ENCODE results near the gene WDFY2. TPM values are rescaled to one million over a fixed set of nuclear protein-coding genes. Genes with fewer than 3 reads are reported as not detected.

The WDFY2 gene
- total RNA-seq, 1 donor: 11.9 TPM

DNA sequence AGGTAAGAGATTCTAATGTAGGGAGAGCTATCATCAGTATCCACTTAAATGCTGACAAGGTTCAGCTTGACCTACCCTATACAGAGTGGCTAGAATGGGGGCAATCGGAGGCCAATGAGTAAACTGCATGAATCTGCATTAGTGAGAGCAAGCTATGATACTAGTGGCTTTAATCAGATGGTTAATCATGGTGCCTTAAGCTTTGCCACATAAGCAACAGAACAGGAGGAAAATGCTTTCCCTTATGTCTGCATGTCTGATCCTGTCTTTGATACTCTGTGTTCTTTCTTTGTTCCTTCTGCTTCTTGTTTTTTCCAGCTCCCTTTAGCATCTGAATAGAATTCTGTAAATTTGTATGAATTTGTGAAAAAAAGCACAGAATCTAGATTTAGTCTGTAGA, 91.1 kb downstream of the WDFY2 start:
- no peak for DNase-seq (ENCODE audit: insufficient read length, low spot score, missing footprints)
- peaks cover 13% of the 10 kb centered on the region for H3K4me1 ChIP-seq (ENCODE audit: insufficient read depth, low read length)
- no peak overlapping the region for H3K27ac ChIP-seq (ENCODE audit: low read depth, low read length)
- TF ChIP-seq, protein P1, sequence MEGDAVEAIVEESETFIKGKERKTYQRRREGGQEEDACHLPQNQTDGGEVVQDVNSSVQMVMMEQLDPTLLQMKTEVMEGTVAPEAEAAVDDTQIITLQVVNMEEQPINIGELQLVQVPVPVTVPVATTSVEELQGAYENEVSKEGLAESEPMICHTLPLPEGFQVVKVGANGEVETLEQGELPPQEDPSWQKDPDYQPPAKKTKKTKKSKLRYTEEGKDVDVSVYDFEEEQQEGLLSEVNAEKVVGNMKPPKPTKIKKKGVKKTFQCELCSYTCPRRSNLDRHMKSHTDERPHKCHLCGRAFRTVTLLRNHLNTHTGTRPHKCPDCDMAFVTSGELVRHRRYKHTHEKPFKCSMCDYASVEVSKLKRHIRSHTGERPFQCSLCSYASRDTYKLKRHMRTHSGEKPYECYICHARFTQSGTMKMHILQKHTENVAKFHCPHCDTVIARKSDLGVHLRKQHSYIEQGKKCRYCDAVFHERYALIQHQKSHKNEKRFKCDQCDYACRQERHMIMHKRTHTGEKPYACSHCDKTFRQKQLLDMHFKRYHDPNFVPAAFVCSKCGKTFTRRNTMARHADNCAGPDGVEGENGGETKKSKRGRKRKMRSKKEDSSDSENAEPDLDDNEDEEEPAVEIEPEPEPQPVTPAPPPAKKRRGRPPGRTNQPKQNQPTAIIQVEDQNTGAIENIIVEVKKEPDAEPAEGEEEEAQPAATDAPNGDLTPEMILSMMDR (IDR thresholded peaks at IDR 0.05; ENCODE audit: extremely low read depth, low read depth, low read length): no peak
- no peaks in the 10 kb centered on the region for H3K36me3 ChIP-seq (ENCODE audit: insufficient read depth, low read length)
- H3K4me2 ChIP-seq (ENCODE audit: insufficient read depth, low read length): no peak overlapping the region
- H2AFZ ChIP-seq (ENCODE audit: low read length): no peak overlapping the region
- H3K9me3 ChIP-seq (ENCODE audit: low read depth, low read length): no peaks in the 10 kb centered on the region
- H3K4me3 ChIP-seq (ENCODE audit: insufficient read depth, low read length): no peak overlapping the region
- no peaks in the 10 kb centered on the region for H4K20me1 ChIP-seq (ENCODE audit: insufficient read depth, low read length)
- peaks cover 90% of the 10 kb centered on the region for H3K79me2 ChIP-seq (ENCODE audit: insufficient read depth, low read length)
- no peaks in the 10 kb centered on the region for H3K27me3 ChIP-seq (ENCODE audit: insufficient read depth, low read length)

DNA sequence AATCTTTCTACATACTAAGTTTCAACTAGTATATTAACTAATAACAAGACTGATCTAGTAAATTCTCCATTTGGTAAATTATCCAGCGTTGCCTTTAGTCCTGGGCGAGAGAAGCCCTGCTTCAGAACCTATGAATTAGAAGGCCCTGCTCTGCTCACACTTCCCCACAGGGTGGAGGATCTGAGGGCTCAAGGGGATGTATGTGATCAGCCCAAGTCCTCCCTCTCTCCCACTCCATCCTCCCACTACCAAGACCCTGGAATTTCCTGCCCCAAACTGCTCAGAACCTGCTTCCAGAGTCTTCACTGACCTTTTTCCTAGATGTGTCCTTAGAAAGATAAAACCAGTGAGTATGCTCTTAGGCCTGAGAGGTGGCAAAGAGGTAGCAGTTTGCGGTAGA, 91.6 kb downstream of the WDFY2 start:
- Histone ChIP-seq H3K36me3 (ENCODE audit: insufficient read depth, low read length) (no peaks in the 10 kb centered on the region), H3K27ac (ENCODE audit: low read depth, low read length) (no peak overlapping the region), H2AFZ (ENCODE audit: low read length) (no peak overlapping the region), H3K79me2 (ENCODE audit: insufficient read depth, low read length) (peaks cover 87% of the 10 kb centered on the region), H3K9me3 (ENCODE audit: low read depth, low read length) (no peaks in the 10 kb centered on the region), H3K4me2 (ENCODE audit: insufficient read depth, low read length) (no peak overlapping the region), H3K4me1 (ENCODE audit: insufficient read depth, low read length) (peaks cover 18% of the 10 kb centered on the region), H3K27me3 (ENCODE audit: insufficient read depth, low read length) (no peaks in the 10 kb centered on the region), H4K20me1 (ENCODE audit: insufficient read depth, low read length) (no peaks in the 10 kb centered on the region), H3K4me3 (ENCODE audit: insufficient read depth, low read length) (no peak overlapping the region)
- no peak for DNase-seq (ENCODE audit: insufficient read length, low spot score, missing footprints)
- TF ChIP-seq, protein P1 (IDR thresholded peaks at IDR 0.05; ENCODE audit: extremely low read depth, low read depth, low read length): no peak

DNA sequence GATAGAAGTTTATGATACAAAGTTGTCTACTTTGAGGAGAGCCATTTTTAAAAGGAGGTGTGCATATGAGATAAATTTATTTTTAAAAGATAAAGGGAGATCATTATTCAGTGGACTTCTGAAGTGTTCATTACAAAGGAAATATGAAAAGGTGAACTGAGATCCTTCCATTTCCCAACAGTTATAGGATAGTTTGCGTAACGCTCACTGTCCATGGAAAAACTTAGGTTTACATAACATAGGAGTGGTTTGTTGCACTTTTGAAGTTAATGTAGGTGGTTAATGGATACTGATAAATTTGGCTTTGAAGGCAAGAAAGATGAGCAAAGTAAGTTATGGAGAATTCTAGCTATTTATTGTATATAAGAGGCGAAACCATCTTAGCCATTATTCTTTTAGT, 92.5 kb downstream of the WDFY2 start:
- Histone ChIP-seq H2AFZ (ENCODE audit: low read length) (no peak overlapping the region), H3K9me3 (ENCODE audit: low read depth, low read length) (no peaks in the 10 kb centered on the region), H3K27ac (ENCODE audit: low read depth, low read length) (no peak overlapping the region), H3K4me1 (ENCODE audit: insufficient read depth, low read length) (peaks cover 25% of the 10 kb centered on the region), H3K27me3 (ENCODE audit: insufficient read depth, low read length) (no peaks in the 10 kb centered on the region), H3K4me3 (ENCODE audit: insufficient read depth, low read length) (no peak overlapping the region), H3K79me2 (ENCODE audit: insufficient read depth, low read length) (peaks cover 80% of the 10 kb centered on the region), H3K36me3 (ENCODE audit: insufficient read depth, low read length) (no peaks in the 10 kb centered on the region), H3K4me2 (ENCODE audit: insufficient read depth, low read length) (no peak overlapping the region), H4K20me1 (ENCODE audit: insufficient read depth, low read length) (no peaks in the 10 kb centered on the region)
- TF ChIP-seq, protein P1 (IDR thresholded peaks at IDR 0.05; ENCODE audit: extremely low read depth, low read depth, low read length): no peak
- DNase-seq (ENCODE audit: insufficient read length, low spot score, missing footprints): no peak

DNA sequence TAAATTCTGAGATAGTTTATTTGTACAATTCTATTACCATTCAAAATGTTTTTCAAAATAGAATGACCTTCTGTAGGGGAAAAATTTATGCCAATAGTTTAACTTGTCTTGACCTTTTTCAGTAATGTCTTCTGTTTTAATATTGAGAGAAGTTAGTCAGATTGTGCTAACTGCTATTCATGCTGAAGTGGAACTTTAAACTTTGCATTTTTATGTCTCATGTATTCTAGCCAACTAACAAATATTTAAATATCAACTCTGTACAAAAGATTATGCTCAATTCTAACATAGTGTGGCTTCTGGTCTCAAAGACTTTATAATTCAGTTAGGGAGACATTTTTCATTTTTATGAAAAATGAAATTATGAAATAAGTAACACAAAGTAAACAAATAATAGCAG, 94.2 kb downstream of the WDFY2 start:
- no peak overlapping the region for H2AFZ ChIP-seq (ENCODE audit: low read length)
- H3K4me2 ChIP-seq (ENCODE audit: insufficient read depth, low read length): no peak overlapping the region
- no peak for DNase-seq (ENCODE audit: insufficient read length, low spot score, missing footprints)
- no peaks in the 10 kb centered on the region for H3K27me3 ChIP-seq (ENCODE audit: insufficient read depth, low read length)
- no peaks in the 10 kb centered on the region for H4K20me1 ChIP-seq (ENCODE audit: insufficient read depth, low read length)
- no peak overlapping the region for H3K4me3 ChIP-seq (ENCODE audit: insufficient read depth, low read length)
- TF ChIP-seq, protein P1 (IDR thresholded peaks at IDR 0.05; ENCODE audit: extremely low read depth, low read depth, low read length): no peak
- H3K27ac ChIP-seq (ENCODE audit: low read depth, low read length): no peak overlapping the region
- no peaks in the 10 kb centered on the region for H3K9me3 ChIP-seq (ENCODE audit: low read depth, low read length)
- no peaks in the 10 kb centered on the region for H3K36me3 ChIP-seq (ENCODE audit: insufficient read depth, low read length)
- H3K79me2 ChIP-seq (ENCODE audit: insufficient read depth, low read length): peaks cover 80% of the 10 kb centered on the region
- peaks cover 28% of the 10 kb centered on the region for H3K4me1 ChIP-seq (ENCODE audit: insufficient read depth, low read length)
